Testis (tissue), 2 donors: ENCODE measurements around the gene STYK1.
"Not testable (repeated sequence)": the region's sequence is repeated elsewhere in the genome, so short reads cannot be mapped to it uniquely, and the experiment has no call there.

Experiments
- POLR2A ChIP-seq: fragments of 450-650 bp; IDR thresholded peaks from one replicate; pipeline ENCODE4 v1.6.1; 2017; ENCODE audit warnings: antibody characterized with exemption, mild to moderate bottlenecking, moderate library complexity
- TF ChIP-seq, protein P1 (sequence below), 3 experiments: fragments of 450-650 bp in 2 of 3; fragments of 200-600 bp in 1 of 3; sonication (generic) in 1 of 3; IDR thresholded peaks; one replicate each; pipeline ENCODE4 v1.5.1; 2016 to 2019; ENCODE audit warnings: antibody characterized with exemption in 3 of 3, mild to moderate bottlenecking in 2 of 3, moderate library complexity in 1 of 3

DNA sequence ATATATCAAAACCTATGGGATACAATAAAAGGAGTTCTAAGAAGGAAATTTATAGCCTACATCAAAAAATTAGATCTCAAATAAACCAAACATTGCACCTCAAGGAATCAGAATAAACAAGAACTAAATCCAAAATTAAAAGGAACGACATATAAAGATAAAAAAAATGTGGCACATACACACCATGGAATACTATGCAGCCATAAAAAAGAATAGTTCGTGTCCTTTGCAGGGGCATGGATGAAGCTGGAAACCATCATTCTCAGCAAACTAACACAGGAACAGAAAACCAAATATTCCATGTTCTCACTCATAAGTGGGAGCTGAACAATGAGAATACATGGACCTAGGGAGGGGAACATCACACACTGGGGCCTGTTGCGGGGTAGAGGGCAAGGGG lies 91.7 kb downstream of the STYK1 start:
- TF ChIP-seq, protein P1, sequence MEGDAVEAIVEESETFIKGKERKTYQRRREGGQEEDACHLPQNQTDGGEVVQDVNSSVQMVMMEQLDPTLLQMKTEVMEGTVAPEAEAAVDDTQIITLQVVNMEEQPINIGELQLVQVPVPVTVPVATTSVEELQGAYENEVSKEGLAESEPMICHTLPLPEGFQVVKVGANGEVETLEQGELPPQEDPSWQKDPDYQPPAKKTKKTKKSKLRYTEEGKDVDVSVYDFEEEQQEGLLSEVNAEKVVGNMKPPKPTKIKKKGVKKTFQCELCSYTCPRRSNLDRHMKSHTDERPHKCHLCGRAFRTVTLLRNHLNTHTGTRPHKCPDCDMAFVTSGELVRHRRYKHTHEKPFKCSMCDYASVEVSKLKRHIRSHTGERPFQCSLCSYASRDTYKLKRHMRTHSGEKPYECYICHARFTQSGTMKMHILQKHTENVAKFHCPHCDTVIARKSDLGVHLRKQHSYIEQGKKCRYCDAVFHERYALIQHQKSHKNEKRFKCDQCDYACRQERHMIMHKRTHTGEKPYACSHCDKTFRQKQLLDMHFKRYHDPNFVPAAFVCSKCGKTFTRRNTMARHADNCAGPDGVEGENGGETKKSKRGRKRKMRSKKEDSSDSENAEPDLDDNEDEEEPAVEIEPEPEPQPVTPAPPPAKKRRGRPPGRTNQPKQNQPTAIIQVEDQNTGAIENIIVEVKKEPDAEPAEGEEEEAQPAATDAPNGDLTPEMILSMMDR (IDR thresholded peaks at IDR 0.05) = not testable (repeated sequence)
- not testable (repeated sequence) for TF ChIP-seq POLR2A
